Liver (tissue), 3 donors: ENCODE data around the gene MAPK11.

Experiments
- GABPA ChIP-seq, 2 donors: IDR thresholded peaks in 1 of 2; conservative IDR thresholded peaks in 1 of 2; 2 replicates each; pipeline ENCODE4 v1.6.1; 2016; ENCODE audit warnings: antibody characterized with exemption in 2 of 2, mild to moderate bottlenecking in 1 of 2, moderate library complexity in 1 of 2
- RAD21 ChIP-seq, 2 donors: IDR thresholded peaks; 2 replicates each; pipeline ENCODE4 v1.6.1; 2016; ENCODE audit warnings: antibody characterized with exemption in 2 of 2, mild to moderate bottlenecking in 2 of 2
- YY1 ChIP-seq: IDR thresholded peaks from 2 replicates; pipeline ENCODE4 v1.6.1; 2016; ENCODE audit warnings: antibody characterized with exemption, mild to moderate bottlenecking
- TF ChIP-seq, protein P1 (sequence below): fragments of 150-350 bp; IDR thresholded peaks from 2 replicates; pipeline ENCODE4 v1.5.1; 2017; ENCODE audit warnings: improper control_type of control experiment, low read depth, low read length; ENCODE audit not compliant: missing input control
- TF ChIP-seq, protein P2 (sequence below): IDR thresholded peaks from 2 replicates; pipeline ENCODE4 v1.6.1; 2016; ENCODE audit warnings: antibody characterized with exemption, mild to moderate bottlenecking
- TF ChIP-seq, protein P3 (sequence below): IDR thresholded peaks from 2 replicates; pipeline ENCODE4 v1.6.1; 2016; ENCODE audit warnings: antibody characterized with exemption
- donor health status: healthy.
- donor health status: healthy.

DNA sequence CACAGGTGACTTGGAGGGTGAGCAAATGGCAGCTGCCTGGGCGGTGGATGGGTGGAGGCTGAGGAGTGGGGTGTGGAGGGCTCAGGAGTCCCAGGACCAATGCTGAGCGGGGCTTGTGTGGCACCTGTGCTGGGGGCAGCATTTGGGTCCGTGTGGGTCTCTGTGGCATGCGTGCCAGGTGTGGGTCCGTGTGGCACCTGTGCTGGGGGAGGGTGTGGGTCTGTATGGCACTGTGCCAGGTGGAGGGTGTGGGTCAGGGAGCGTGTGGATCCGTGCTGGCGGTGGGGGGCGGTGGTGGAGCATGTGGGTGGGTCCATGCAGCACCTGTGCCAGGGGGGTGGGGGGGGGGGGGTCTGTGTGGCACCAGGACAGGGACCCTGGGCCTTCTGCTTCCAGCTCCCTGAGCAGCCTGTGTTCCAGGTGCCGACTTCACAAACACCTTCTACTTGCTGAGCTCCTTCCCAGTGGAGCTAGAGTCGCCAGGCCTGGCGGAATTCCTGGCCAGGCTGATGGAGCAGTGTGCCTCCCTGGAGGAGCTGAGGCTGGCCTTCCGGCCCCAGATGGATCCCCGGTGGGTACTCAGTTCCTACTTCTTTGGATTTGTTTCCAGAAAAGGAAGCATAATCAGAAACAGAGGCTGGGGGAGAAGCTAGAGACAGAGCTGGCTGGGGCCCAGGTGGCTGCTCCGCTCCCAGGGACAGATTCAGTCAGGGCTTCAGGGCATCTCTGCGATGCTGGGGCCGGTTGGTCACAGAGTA, 54.7 kb downstream of the MAPK11 start:
- TF ChIP-seq, protein P1, sequence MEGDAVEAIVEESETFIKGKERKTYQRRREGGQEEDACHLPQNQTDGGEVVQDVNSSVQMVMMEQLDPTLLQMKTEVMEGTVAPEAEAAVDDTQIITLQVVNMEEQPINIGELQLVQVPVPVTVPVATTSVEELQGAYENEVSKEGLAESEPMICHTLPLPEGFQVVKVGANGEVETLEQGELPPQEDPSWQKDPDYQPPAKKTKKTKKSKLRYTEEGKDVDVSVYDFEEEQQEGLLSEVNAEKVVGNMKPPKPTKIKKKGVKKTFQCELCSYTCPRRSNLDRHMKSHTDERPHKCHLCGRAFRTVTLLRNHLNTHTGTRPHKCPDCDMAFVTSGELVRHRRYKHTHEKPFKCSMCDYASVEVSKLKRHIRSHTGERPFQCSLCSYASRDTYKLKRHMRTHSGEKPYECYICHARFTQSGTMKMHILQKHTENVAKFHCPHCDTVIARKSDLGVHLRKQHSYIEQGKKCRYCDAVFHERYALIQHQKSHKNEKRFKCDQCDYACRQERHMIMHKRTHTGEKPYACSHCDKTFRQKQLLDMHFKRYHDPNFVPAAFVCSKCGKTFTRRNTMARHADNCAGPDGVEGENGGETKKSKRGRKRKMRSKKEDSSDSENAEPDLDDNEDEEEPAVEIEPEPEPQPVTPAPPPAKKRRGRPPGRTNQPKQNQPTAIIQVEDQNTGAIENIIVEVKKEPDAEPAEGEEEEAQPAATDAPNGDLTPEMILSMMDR, result no peak
- TF ChIP-seq, protein P2, sequence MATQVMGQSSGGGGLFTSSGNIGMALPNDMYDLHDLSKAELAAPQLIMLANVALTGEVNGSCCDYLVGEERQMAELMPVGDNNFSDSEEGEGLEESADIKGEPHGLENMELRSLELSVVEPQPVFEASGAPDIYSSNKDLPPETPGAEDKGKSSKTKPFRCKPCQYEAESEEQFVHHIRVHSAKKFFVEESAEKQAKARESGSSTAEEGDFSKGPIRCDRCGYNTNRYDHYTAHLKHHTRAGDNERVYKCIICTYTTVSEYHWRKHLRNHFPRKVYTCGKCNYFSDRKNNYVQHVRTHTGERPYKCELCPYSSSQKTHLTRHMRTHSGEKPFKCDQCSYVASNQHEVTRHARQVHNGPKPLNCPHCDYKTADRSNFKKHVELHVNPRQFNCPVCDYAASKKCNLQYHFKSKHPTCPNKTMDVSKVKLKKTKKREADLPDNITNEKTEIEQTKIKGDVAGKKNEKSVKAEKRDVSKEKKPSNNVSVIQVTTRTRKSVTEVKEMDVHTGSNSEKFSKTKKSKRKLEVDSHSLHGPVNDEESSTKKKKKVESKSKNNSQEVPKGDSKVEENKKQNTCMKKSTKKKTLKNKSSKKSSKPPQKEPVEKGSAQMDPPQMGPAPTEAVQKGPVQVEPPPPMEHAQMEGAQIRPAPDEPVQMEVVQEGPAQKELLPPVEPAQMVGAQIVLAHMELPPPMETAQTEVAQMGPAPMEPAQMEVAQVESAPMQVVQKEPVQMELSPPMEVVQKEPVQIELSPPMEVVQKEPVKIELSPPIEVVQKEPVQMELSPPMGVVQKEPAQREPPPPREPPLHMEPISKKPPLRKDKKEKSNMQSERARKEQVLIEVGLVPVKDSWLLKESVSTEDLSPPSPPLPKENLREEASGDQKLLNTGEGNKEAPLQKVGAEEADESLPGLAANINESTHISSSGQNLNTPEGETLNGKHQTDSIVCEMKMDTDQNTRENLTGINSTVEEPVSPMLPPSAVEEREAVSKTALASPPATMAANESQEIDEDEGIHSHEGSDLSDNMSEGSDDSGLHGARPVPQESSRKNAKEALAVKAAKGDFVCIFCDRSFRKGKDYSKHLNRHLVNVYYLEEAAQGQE, result no peak
- TF ChIP-seq, protein P3, sequence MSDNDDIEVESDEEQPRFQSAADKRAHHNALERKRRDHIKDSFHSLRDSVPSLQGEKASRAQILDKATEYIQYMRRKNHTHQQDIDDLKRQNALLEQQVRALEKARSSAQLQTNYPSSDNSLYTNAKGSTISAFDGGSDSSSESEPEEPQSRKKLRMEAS, result no peak
- TF ChIP-seq GABPA (IDR thresholded peaks at IDR 0.05 in 1 of 2, conservative IDR thresholded peaks at IDR 0.05 in 1 of 2) (no peak), YY1 (no peak), RAD21 (IDR thresholded peaks at IDR 0.05) (no peak)
